NCI-H1417 treated with DMSO at 0.1 percent for 48 hours (cell line): ENCODE results near the gene CAPNS1.

ENCODE experiments used
- DNase-seq: peaks from one replicate; lab custom pipeline; 2025; lab: John Stamatoyannopoulos, UW

The CAPNS1 gene

DNA sequence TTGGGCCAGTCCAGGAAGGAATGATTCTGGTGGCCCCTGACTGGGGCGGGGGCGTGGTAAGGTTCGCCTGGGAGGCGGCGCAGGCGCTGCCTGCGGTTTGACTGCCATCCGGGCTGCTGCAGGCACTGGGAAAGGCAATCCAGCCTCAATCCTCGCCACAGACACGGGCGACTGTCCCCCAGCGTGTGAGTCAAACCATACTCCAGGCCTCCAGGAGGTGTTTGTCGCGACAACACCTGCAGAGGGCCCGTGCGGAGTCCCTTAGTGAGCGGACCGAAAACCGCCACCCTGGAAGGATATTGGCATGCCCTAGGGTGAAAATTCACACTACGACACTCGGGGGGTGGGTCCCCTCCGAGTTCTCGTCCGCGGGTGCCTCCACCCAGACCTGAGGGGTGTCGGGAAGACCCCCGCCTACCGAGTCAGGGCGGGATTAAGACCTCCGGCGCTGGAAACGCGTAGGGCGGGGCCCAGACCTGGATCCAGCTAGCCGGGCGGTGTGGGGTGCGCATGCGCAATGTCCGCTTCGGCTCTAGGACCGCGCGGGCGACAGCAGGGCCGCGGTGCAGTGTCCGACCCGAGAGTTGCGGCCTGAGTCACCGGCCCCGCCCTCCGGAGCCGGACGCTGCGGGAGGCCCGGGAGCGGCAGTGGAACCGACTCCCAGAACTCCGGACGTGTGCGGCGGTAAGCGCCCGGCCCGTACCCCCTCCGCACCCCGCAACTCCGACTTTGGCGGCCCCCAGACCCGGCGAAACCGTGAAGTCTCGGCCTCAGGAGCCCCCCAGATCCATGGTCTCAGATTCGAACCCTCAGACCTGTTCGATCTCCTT lies at the start of gene CAPNS1:
Gene CAPNS1 (plus strand): TSS at position 594 of the 831 bp plus-strand sequence. CDS start 946 bp downstream, outside the sequence.
- peak; percentile 65 for DNase-seq

DNA sequence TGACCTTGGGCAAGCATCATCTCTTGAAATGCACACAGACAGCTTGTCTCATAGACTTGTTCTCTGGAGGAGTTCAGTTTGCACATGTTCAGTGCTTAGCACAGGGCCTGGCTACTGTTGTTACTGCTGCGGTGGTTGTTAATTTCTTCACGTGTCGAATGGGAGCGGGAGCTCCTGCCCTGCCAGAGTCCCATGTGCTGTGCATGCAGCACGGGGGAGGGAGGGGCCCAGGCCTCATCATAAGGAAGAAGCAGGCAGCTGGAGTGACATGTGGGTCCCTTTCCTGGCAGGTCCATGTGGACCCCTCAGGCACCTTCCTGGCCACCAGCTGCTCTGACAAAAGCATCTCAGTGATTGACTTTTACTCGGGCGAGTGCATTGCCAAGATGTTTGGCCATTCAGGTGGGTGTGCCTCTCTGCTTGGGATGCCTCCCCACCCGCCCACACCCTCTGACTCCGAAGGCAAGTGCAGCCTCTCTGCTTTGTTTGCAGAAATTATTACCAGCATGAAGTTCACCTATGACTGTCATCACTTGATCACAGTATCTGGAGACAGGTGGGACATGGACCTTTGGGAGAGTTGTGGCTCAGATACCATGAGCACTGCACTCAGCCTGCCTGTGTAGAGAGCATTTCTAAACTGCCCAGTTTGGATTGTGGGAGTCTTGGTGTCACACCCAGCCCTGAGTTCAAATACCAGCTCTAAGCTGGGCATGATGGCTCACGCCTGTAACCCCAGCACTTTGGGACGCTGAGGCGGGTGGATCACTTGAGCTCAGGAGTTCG lies 48.8 kb upstream of the CAPNS1 start:
- DNase-seq: no peak

DNA sequence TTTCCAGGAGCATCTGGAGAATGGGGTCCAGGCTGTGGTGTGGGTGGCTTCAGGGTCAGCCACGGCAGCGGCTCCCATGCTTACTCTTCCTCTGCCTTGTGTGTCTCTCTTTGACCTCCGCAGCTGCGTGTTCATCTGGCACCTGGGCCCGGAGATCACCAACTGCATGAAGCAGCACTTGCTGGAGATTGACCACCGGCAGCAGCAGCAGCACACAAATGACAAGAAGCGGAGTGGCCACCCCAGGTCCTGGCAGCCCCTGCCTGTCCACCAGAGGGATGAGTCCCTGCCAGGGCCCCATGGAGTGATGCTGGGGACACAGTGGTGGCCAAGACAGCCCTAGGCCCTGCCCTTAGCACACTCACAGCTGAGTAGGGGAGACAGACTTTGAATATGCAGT lies 47.3 kb upstream of the CAPNS1 start:
- no peak for DNase-seq

DNA sequence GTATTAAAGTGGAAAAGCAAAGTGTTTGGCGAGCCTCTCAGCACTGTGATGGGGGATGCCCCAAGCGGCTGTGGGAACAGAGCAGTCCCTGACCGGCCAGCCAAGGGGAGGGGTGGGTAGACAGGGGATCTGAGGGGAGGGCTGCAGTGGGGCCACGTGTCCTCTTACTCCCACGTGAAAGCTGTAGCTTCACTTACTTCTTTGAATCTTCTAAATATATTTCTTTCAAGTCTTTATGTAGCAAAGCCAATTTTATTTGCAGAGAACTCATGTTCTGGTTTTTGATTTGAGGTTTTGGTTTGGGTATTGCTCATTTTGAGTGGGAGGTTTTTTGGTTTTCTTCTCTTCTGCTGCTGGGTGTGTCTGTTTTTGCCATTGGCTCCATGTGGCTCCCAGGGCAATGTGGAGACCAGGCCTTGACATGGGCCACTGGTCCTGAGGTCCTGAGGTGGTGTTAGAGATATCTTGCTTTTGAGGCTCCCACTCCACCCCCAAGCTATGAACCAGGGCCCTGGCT lies 46.7 kb upstream of the CAPNS1 start:
- DNase-seq: no peak

DNA sequence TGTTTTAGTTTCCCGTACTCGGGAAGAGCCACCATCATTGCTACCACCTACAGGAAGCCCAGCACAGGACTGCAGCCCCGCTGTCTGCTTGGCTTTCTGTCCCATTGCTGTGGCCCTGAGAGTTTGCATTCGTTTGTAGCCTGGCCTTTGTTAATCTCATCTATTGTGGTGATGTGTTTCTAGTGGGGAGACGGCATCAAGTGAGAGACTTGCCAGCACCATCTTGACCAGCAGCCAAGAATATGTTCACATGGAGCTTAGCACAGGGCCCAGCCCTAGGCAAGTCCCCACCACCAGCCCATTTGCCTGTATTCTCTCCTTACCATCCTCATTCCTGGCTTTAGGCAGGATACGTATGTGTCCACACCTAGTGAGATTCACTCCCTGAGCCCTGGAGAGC lies 46.2 kb upstream of the CAPNS1 start:
- no peak for DNase-seq

DNA sequence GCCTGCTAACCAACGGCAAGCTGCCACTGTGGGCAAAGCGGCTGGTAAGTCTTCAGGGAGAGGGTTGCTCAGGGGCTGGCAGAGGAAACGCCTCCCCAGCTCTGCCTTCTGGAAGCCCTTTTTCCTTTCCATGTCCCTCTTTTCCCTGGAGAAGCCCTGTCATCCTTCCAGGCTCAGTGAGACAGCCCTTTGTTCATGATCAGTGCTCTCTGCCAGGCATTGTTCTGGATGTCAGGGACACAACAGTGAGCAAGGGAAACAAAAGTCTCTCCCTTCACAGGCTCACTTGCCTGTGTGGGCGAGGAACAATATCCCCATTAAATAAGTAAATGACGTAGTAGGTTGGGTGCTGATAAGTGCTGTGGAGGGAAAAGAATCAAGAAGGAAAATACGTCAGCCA lies 42.8 kb upstream of the CAPNS1 start:
- no peak for DNase-seq

DNA sequence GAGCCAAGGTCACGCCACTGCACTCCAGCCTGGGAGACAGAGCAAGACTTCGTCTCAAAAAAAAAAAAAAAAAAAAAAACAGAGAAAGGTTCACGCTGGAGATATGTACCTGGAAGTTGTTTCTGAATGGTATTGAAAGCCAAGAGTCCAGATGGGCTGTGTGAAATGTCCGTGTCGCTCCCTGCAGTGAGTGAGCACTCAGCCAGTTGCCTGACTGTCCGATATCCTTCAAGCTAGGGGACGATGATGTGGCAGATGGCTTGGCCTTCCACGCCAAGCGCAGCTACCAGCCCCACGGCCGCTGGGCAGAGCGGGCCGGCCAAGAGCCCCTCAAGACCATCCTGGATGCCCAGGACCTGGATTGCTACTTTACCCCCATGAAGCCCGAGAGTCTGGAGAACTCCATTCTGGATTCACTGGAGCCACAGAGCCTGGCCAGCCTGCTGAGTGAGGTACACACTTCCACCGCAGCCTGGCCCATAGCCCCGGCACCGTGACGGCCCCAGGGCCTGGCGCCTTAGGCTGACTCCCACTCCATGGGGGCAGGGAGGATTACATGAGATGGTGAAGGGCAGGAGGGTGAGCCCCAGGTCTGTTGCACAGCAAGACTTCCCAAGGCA lies 40.6 kb upstream of the CAPNS1 start:
- DNase-seq: no peak

DNA sequence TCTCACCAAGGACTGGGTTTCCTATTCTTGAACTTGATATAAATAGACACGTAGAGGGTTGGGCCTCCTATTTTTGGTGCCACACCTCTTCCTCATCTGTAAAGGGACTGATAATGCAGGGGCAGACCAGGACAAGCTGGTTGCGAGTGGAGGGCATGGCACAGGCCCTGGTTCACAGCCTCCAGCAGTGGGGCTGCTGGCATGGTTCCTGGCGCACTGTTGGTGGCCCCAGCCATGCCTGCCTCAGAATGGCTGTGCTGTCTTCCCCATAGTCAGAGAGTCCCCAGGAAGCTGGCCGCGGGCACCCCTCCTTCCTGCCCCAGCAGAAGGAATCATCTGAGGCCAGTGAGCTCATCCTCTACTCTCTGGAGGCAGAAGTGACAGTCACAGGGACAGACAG lies 39.4 kb upstream of the CAPNS1 start:
- DNase-seq: no peak

DNA sequence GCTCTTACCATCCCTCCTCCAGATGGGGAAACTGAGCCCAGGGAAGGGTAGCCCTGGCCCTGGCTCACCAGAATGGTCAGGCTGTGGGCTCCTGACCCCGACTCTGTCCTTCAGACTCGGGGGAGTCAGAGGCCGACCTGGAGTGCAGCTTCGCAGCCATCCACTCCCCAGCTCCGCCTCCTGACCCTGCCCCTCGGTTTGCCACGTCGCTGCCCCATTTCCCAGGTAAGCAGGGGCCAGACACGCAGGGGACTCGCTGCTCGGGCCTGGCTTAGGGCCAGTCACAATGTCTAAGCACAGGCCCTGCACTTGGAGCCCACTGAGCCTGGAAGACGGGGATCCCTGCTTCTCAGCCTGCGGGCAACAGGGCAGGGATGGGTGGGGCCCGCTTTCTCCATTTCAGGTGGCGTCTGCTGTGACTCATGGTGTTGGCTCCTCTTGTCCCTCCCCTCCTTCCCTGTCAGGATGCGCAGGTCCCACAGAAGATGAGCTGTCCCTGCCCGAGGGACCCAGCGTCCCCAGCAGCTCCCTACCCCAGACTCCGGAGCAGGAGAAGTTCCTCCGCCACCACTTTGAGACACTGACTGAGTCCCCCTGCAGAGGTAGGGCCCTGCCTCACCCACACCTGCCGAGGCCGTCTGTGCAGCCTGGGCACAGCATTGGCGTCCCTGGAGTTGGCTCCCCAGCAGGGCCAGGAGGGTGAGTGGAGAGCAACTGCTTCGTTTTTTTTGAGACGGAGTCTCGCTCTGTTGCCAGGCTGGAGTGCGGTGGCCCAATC lies 38.1 kb upstream of the CAPNS1 start:
- DNase-seq: no peak

DNA sequence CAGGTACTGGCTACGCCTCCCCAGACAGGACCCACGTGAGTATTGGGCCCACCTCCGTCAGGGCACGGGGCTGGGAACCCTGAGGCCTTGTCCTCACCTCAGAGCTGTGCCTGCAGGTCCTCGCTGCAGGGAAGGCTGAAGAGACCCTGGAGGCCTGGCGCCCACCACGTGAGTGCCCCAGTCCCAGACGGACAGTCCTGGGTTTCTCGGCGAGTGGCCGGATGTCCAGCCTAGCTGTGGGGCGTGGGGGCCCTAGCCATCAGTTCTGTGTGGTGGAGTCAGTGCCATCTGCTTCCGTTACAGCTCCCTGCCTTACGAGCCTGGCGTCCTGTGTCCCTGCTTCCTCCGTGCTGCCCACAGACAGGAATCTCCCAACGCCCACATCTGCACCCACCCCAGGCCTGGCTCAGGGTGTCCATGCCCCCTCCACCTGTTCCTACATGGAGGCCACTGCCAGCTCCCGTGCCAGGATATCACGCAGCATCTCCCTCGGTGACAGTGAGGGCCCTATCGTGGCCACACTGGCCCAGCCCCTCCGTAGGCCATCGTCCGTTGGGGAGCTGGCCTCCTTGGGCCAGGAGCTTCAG lies 36.7 kb upstream of the CAPNS1 start:
- DNase-seq: no peak

DNA sequence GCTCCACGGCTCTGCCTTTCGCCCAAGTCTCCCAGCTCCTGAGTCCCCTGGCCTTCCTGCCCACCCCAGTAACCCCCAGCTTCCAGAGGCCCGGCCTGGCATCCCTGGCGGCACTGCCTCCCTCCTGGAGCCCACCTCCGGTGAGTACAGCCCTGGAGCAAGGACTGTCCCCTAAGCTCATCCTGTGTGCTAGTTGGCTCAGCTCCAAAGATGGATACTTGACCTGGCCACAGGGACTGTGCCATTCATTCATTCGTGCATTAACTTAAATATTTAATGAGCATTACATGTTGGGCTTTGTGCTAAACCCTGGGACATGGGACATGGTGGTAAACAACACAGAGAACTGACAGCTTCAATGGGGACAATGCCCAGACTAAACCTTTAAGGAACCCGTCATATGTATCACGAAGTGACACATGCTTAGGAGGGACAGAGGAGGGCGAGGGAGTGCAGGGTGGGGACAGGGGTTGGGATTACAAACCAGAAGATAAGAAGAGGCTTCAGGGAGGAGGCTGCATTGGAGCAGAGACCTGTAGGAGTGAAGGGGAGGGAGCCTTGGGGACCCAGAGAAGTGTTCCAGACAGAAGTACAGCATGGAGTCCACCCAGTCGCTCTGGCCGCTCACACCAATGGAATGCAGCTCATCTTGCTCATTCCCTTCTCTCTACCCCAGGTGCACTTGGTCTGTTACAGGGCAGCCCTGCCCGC lies 35.9 kb upstream of the CAPNS1 start:
- DNase-seq: no peak

DNA sequence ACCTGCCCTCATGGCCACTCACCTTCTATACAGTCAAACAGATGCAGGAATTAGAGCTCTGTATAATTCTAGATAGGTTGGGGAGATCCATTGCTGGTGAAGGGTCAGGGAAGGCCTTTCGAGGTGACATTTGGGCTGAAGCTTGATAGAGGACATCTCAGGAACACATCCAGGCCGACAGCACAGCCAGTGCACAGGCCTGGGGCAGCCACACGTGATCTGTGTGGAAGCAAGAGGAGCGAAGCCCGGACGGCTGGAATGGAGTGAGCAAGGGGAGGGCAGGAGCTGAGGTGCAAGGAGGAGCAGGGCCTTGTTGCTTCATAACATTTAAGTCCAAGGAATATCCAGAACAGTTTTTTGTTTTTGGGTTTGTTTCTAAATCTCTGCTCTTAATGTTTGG lies 33.4 kb upstream of the CAPNS1 start:
- DNase-seq: no peak

DNA sequence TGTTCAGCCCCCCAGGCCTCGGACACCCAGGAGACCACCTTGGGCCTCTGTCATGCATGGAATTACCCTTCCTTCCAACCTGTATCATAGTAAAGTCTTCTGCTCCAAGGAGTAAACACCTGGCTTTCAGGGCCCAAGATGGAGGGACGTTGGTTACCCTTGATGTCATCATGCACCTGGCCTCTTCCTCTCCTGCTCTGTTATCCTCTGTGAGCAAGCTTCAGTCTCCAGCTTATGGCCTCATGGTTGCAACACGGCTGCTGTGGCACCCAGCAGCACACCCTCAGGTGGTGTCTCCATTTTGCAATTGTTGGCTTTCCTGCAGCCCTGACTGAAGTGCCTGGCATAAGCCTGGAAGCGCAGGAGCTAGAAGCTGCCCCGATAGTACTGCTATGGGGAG lies 32.9 kb upstream of the CAPNS1 start:
- no peak for DNase-seq

DNA sequence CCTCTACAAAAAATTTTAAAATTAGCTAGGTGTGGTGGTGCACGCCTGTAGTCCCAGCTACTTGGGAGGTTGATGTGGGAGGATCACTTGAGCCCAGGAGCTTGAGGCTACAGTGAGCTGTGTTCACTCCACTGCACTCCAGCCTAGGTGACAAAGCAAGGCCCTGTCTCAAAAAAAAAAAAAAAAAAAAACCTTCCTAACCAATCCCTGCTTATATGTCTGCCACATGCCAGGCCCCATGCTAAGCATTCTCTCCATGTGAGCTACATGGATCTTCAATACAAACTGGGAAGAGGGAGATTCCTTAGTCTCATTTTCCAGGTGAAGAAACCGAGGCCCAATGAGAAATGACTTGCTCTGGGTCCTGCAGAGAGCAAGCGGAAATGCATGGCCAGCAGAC lies 31.2 kb upstream of the CAPNS1 start:
- no peak for DNase-seq

DNA sequence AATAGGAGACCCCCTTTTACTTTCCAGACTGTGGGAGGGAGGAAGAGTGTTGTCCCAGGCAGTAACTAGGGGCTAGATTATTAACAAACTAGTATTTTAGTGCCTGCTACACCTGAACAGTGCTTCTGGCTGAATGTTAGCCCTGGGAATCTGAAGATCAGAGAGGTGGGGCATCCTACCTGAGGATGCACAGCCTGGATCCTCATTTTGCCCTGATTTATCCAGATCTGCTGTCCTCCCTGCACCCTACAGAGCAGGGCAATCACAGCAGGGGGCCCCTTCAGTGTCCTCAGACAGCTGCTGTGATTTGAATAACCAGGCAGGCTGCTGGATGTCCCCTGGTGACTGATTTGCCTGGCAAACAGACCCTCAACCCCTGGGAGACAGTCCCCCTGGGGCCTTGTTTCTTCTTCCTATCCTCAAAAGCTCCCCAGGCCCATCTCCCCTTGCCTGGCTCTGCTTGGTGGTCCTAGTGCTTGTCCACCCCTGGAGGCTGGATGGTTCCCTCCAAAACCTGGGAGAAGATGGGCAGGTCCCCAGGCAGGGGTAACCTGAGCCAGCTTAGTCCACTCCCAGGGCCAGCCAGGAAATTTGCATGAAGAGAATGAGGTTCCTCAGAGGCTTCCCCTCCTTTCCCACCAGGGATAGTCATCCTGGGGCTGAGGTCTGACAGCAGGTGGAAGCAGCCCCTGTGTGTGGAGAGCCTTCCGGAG lies 29.2 kb upstream of the CAPNS1 start, which contains the start of gene OVOL3:
Gene OVOL3 (plus strand): TSS at position 657 of the 713 bp plus-strand sequence. CDS start 60 bp downstream, outside the sequence.
- DNase-seq: no peak

DNA sequence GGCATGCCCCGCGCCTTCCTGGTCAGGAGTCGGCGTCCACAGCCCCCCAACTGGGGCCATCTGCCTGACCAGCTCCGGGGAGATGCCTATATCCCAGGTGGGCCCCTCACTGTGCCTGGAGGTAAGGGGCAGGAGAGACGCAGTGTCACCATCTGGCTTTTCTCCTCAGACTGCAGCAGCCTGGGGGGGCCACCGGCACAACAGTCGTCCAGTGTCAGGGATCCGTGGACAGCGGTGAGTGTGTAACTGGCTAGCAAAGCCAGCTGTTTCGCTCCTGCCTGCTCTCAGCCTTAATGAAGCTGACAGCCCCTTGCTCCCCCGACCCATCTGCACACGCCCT lies 28.7 kb upstream of the CAPNS1 start:
- no peak for DNase-seq

DNA sequence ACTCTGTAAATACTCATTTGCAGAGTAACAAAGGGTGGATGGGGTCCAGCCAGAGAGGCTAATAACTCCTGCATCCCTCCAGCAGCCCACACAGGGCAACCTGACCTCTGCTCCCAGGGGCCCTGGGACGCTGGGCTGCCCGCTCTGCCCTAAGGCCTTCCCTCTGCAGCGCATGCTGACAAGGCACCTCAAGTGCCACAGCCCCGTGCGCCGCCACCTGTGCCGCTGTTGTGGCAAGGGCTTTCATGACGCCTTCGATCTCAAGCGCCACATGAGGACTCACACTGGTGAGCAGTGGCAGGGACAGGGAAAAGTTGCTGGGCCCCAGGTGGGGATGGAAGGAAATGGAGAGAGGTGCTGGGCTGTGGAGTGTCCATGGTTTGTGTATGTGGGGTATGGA lies 27.2 kb upstream of the CAPNS1 start:
- no peak for DNase-seq

DNA sequence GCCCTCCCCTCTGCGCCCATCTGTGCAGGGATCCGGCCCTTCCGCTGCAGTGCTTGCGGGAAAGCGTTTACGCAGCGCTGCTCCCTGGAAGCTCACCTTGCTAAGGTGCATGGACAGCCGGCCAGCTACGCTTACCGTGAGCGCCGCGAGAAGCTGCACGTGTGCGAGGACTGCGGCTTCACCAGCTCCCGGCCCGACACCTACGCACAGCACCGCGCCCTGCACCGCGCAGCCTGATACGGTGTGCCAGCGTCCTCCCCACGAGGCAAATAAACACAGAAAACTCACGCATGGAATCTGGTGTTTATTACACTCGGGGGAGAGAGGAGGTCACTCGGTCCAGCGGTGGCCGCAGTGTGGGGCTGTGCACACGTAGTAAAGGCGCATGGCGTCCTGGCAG lies 26.4 kb upstream of the CAPNS1 start:
- DNase-seq: no peak

DNA sequence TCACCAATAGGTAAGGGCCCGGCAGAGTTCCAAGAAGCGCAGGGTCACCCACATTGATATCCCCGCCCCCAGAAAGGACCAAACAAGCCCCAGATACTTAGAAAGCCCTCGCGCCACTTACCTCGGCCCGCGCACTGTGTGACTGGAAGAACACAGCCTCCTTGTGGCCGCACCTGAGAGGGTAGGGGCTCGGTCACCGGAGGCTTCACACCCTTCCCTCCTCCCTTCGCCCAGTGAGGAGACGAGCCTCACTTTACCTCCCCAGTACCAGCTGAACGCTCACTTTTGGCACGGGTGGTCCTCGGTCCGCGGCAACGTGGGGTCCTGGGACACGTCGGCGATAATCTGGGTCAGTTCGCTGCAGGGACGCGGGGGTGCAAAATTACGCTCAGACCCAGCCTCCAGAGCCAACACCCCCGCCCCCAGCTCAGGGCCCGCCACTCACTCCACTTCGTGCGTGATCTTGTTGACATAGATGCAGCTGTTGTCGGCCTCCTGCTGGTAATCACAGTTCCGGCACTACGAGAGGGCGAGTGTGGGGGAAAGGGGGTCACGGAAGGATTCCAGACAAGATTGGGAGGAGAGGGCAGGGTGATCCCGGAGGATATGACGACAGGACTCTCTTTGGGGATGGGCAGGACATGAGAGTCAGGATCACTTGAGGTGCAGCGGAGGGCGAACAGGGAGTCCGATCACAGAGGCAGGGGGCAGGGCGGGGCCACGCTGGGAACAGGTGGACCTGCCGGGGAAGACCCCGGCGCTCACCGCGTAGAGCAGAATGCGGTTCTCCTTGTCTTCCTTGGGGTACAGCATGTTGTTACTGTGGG lies 25.8 kb upstream of the CAPNS1 start:
- no peak for DNase-seq
